GM15510 (cell line): ENCODE results near the gene MTHFD2L.

ENCODE experiments used
- POLR2A ChIP-seq: IDR thresholded peaks from 3 replicates; pipeline ENCODE4 v1.6.1; 2011; ENCODE audit warnings: borderline replicate concordance; ENCODE audit not compliant: insufficient read length; ENCODE audit errors: extremely low read depth

MTHFD2L gene

GRCh38 chr4:74255096-74255495 lies 97.2 kb downstream of the MTHFD2L start:
- TF ChIP-seq POLR2A = no peak

DNA sequence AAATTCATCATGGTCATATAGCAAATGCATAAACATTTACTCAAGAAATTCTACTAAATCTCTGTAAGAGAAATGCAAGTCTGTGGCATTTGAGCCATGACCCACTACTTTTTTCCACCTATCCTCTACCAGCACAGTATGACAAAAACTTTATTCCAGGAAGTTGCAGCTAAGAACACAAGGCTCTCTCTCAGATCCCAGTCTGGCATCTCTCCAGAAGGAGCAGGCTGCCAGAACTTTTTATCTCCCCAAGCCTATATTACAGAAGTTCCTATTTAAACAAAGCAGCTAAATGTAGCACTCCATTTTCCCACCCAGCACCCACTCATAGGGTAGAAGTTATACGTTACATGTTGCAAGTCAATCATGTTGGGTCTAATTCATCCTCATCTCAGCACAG lies 101.0 kb downstream of the MTHFD2L start:
- TF ChIP-seq POLR2A = no peak

GRCh38 chr4:74260036-74260435 lies 102.1 kb downstream of the MTHFD2L start:
- TF ChIP-seq POLR2A = no peak

GRCh38 chr4:74262522-74262921 lies 104.6 kb downstream of the MTHFD2L start:
- no peak for TF ChIP-seq POLR2A

DNA sequence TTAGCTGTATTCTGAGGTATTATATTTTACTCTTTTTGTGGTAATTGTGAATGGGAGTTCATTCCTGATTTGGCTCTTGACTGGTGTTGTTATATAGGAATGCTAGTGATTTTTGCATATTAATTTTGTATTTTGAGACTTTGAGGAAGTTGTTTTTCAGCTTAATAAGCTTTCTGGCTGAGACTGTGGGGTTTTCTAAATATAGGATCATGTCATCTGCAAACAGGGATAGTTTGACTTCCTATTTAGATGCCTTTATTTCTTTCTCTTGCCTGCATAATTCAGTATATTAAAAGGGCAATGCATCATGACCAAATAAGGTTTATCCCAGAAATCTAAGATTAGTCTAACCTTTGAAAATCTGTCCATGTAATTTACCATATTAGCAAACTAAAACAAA lies 105.6 kb downstream of the MTHFD2L start:
- no peak for TF ChIP-seq POLR2A

DNA sequence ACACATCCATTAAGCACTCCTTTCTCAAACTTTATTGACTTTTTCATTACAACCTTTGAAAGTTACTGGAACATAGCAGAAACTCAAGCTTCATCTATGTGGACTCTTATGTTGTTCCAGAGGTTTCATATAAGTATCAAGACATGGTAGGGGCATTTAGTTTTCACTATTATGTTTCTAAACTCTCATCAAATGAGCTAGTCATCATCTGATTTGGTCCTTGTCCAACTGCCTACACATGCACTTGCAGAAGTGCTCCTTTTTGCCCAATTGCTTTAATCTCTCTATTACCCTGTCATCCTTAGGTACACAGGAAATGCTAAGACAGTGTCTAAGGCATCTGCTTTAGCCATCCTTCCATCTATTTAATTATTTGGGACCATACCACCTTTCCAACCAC lies 108.2 kb downstream of the MTHFD2L start:
- no peak for TF ChIP-seq POLR2A

DNA sequence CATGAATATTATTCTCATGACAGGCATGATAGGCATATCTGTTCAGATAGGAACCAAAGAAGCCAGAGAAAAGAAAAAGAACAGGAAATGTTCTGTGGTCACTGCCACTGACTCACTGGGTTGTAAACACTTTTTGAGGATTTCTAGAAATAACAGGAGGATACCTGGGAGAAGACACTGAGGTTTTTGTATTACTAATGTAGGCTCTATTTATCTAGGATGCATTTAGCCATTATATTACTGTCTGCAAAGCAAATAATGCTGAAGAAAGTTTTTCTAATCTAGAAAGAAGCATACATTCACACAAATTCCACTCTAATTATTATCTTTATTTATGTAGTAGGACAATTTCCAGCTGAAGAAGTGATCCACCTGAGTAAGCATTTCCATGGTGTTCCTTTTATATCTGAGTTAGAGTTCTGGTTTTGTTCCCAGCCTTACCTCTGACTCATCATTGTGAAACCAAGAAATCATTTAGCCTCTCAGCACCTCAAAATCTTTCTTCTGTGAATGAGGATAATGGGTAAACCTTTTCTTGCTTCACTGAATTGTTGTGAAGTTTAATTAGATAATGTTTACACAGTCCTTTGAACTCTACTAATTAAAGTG lies 110.2 kb downstream of the MTHFD2L start:
- TF ChIP-seq POLR2A = no peak

DNA sequence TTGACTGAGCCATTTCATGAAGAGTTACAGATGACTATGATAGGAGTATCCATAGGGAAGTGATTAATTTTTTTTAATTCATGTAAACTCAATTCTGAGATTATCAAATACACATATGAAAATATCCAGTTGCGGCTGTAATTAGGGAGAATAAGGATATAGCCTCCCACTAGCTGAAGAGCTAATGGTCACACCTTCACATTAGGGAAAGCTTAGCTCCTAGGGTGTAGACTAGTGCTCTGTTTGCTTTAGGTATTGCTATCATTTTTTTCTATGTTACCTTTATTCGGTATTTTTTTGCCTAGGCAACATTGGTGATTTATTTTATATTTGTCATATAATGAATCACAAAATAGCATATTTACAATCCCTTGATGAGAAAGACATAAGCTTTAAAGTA lies 110.7 kb downstream of the MTHFD2L start:
- no peak for TF ChIP-seq POLR2A

GRCh38 chr4:74278490-74278889 lies 120.6 kb downstream of the MTHFD2L start:
- no peak for TF ChIP-seq POLR2A

- no peak for TF ChIP-seq POLR2A
Observed at GRCh38 chr4:74279716-74280115, 121.8 kb downstream of the MTHFD2L start.

- no peak for TF ChIP-seq POLR2A
Observed at GRCh38 chr4:74282926-74283325, 125.0 kb downstream of the MTHFD2L start.

GRCh38 chr4:74283614-74284013 lies 125.7 kb downstream of the MTHFD2L start:
- TF ChIP-seq POLR2A = no peak

DNA sequence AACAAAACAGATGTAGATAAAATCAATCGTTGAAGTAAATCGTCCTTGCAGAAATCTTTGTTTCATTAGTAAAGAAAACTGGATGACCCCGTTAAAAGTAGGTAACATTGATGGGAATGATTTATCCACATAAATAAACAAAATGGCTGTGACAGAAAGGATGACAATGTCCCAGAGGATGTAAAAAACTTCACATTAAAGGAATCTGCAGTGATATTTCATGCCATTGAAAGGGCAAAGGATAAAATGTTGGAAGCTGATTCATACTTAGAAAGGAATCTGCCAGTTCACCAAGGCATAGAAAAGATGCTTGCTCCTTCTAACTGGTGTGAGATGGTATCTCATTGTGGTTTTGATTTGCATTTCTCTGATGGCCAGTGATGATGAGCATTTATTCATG lies 126.1 kb downstream of the MTHFD2L start:
- TF ChIP-seq POLR2A = no peak

DNA sequence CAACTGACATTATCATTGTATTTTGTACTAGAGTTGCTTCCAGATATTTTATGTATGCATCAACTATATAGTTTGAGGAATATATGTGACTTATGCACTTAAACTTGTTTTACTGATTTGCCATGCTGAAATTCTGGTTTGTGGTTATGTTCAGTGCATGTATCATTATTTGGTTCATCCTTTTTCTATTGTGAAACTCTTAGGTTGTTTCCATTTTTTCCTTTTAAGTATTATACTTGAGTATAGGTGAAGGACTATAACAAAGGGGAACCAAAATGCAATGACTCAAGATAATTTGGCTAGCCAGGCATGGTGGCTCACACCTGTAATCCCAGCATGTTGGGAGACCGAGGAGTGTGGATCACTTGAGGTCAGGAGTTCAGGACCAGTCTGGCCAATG lies 129.2 kb downstream of the MTHFD2L start:
- TF ChIP-seq POLR2A = no peak

DNA sequence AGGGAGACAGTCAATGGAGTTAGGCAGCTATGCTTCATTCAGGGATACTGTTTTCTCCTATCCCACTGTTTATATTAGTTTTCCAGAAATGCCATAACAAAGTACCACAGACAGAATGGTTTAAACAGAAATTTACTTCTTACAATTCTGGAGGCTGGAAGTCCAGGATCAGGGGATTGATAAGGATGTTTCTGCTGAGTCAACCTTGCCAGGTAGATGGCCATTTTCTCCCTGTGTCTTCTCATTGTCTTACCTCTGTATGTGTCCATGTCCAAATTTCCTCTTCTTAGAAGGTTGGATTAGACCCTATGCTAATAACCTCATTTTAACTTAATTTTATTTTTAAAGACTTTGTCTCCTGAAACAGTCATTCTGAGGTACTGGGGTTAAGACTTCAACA lies 129.9 kb downstream of the MTHFD2L start:
- no peak for TF ChIP-seq POLR2A

GRCh38 chr4:74291471-74291870 lies 133.6 kb downstream of the MTHFD2L start:
- TF ChIP-seq POLR2A = no peak
